GM12878 (cell line): ENCODE measurements around the gene ENDOG. TPM values are rescaled to one million over a fixed set of nuclear protein-coding genes. Genes with fewer than 3 reads are reported as not detected.

Source experiments
- ATAC-seq: fragments of 200-7000 bp; cut with Tn5 transposase; 3 replicates; pipeline ENCODE4 v1.9.1; 2020; ENCODE audit warnings: mild to moderate bottlenecking, moderate library complexity
- BruUV-seq: library from RNA; stranded (reverse); fragments of 400-500 nt; replicated peaks from 2 replicates; lab custom pipeline; 2021; lab: Mats Ljungman, UMichigan
- CTCF ChIA-PET: fragments of 300-600 bp; sonication (Branson Sonifier 250); formaldehyde crosslinking; extraction: SDS; loops from one replicate; lab custom pipeline; 2021; ENCODE audit warnings: inconsistent platforms; lab: Yijun Ruan, JAX
- POLR2A ChIA-PET: fragments of 350-600 bp; formaldehyde crosslinking; extraction: SDS; loops from one replicate; lab custom pipeline; 2021; ENCODE audit warnings: inconsistent platforms; lab: Charles Lee
- RAD21 ChIA-PET: fragments of 300-600 bp; sonication (Branson Sonifier 250); formaldehyde crosslinking; loops from one replicate; lab custom pipeline; 2023; ENCODE audit warnings: antibody characterized with exemption; ENCODE audit not compliant: unreplicated experiment; lab: Charles Lee
- SMC1A ChIA-PET: fragments of 300-600 bp; sonication (Branson Sonifier 250); formaldehyde crosslinking; loops from one replicate; lab custom pipeline; 2023; ENCODE audit not compliant: unreplicated experiment, uncharacterized antibody; lab: Charles Lee
- DNase-seq: peaks from one replicate; pipeline ENCODE4 v3.0.0-alpha.2; 2011; ENCODE audit warnings: low read depth, low spot score
- FAIRE-seq: peaks from 3 replicates; lab custom pipeline; 2011; peaks lifted over from hg19 to GRCh38; lab: Jason Lieb, UNC
- H2AFZ ChIP-seq: 2 replicates; pipeline ENCODE4 v1.6.0; 2011; ENCODE audit warnings: low read depth, low read length, control low read depth; ENCODE audit not compliant: control insufficient read depth
- H3K27ac ChIP-seq: 2 replicates; pipeline ENCODE4 v1.5.1; 2011; ENCODE audit warnings: control low read depth; ENCODE audit not compliant: control insufficient read depth, insufficient read depth
- H3K27me3 ChIP-seq, 2 experiments: replicated peaks in 1 of 2; 2 replicates each; pipeline versions ENCODE4 v1.6.0 to v1.6.1; 2011; ENCODE audit warnings: low read length in 1 of 2; ENCODE audit not compliant: control insufficient read depth in 2 of 2, insufficient read depth in 2 of 2
- H3K36me3 ChIP-seq, 2 experiments: 2 replicates each; pipeline ENCODE4 v1.5.1; 2011; ENCODE audit warnings: low read length in 1 of 2; ENCODE audit not compliant: control insufficient read depth in 2 of 2, insufficient read depth in 2 of 2
- H3K4me1 ChIP-seq: 2 replicates; pipeline ENCODE4 v1.6.1; 2011; ENCODE audit warnings: mild to moderate bottlenecking, low read length, moderate library complexity, mixed read lengths; ENCODE audit not compliant: control insufficient read depth, insufficient read depth
- H3K4me2 ChIP-seq: 2 replicates; pipeline ENCODE4 v1.6.0; 2011; ENCODE audit warnings: control low read depth; ENCODE audit not compliant: control insufficient read depth, insufficient read depth
- H3K4me3 ChIP-seq: fragments of 200-600 bp; sonication (generic); 2 replicates; pipeline ENCODE4 v1.5.1; 2016
- H3K79me2 ChIP-seq: 2 replicates; pipeline ENCODE4 v1.6.0; 2011; ENCODE audit warnings: low read length; ENCODE audit not compliant: control insufficient read depth, insufficient read depth
- H3K9ac ChIP-seq: 2 replicates; pipeline ENCODE4 v1.8.0; 2011; ENCODE audit warnings: low read length, control low read depth, mixed read lengths; ENCODE audit not compliant: control insufficient read depth, insufficient read depth
- H3K9me3 ChIP-seq: replicated peaks from 3 replicates; pipeline ENCODE4 v1.5.1; 2011; ENCODE audit warnings: mild to moderate bottlenecking, low read length; ENCODE audit not compliant: control insufficient read depth, insufficient read depth
- H4K20me1 ChIP-seq: 2 replicates; pipeline ENCODE4 v1.6.0; 2011; ENCODE audit not compliant: control insufficient read depth, insufficient read depth
- BACH1 ChIP-seq: fragments of 450-650 bp; IDR thresholded peaks from 2 replicates; pipeline ENCODE4 v1.6.1; 2017; ENCODE audit warnings: mild to moderate bottlenecking, borderline replicate concordance
- BRCA1 ChIP-seq: IDR thresholded peaks from 2 replicates; pipeline ENCODE4 v1.6.1; 2011; ENCODE audit warnings: low read depth, low read length, improper control_type of control experiment
- CBX5 ChIP-seq: sonication (generic); IDR thresholded peaks from 2 replicates; pipeline ENCODE4 v1.6.1; 2016; ENCODE audit warnings: low read depth, moderate library complexity, mild to moderate bottlenecking, inconsistent platforms
- CHD4 ChIP-seq: fragments of 200-600 bp; sonication (generic); IDR thresholded peaks from 2 replicates; pipeline ENCODE4 v1.6.1; 2016; ENCODE audit warnings: mild to moderate bottlenecking
- CUX1 ChIP-seq: IDR thresholded peaks from 2 replicates; pipeline ENCODE4 v1.6.1; 2012; ENCODE audit warnings: improper control_type of control experiment, low read depth, low read length; ENCODE audit not compliant: insufficient replicate concordance
- ELK1 ChIP-seq: IDR thresholded peaks from 2 replicates; pipeline ENCODE4 v1.6.1; 2012; ENCODE audit warnings: low read depth, low read length, improper control_type of control experiment
- HDAC6 ChIP-seq: fragments of 200-600 bp; sonication (generic); IDR thresholded peaks from one replicate; pipeline ENCODE4 v1.8.0; 2017; ENCODE audit warnings: antibody characterized with exemption; ENCODE audit not compliant: unreplicated experiment
- NFYA ChIP-seq: IDR thresholded peaks from 2 replicates; pipeline ENCODE4 v1.6.1; 2011; ENCODE audit warnings: low read depth, mild to moderate bottlenecking, low read length, improper control_type of control experiment, borderline replicate concordance
- POU2F2 ChIP-seq: IDR thresholded peaks from 3 replicates; pipeline ENCODE4 v1.6.1; 2011; ENCODE audit warnings: low read depth, mild to moderate bottlenecking, low read length, borderline replicate concordance
- SPI1 ChIP-seq: IDR thresholded peaks from 2 replicates; pipeline ENCODE4 v1.6.1; 2011; ENCODE audit warnings: low read depth, mild to moderate bottlenecking, low read length, moderate library complexity, borderline replicate concordance; ENCODE audit not compliant: insufficient read depth
- SREBF1 ChIP-seq: IDR thresholded peaks from 2 replicates; pipeline ENCODE4 v1.6.1; 2012; ENCODE audit warnings: mild to moderate bottlenecking, low read length
- ZBTB11 ChIP-seq: fragments of 450-650 bp; formaldehyde crosslinking; IDR thresholded peaks from 2 replicates; pipeline ENCODE4 v1.5.0; 2022; ENCODE audit warnings: mild to moderate bottlenecking, missing genetic modification characterization
- ZNF274 ChIP-seq: IDR thresholded peaks from one replicate; pipeline ENCODE4 v1.8.0; 2011; ENCODE audit not compliant: insufficient read length, insufficient read depth
- ZSCAN29 ChIP-seq: fragments of 450-650 bp; IDR thresholded peaks from 2 replicates; pipeline ENCODE4 v1.6.1; 2017; ENCODE audit warnings: mild to moderate bottlenecking, moderate library complexity
- whole genome bisulfite sequencing: methylation state at CpG from one replicate; pipeline ENCODE4 v1.1.6; 2016; ENCODE audit warnings: low lambda C conversion rate; ENCODE audit not compliant: insufficient replicate concordance, insufficient coverage; ENCODE audit errors: missing lambda C conversion rate; 5-methylcytosine and 5-hydroxymethylcytosine counted together
- in situ Hi-C: fragments of 300-500 bp; cut with MboI; formaldehyde crosslinking; loops from 9 replicates; pipeline ENCODE4 v1.14.3; 2018; ENCODE audit warnings: mixed read lengths
- intact Hi-C: fragments of 100-400 bp; cut with micrococcal nuclease; formaldehyde crosslinking; loops from one replicate; pipeline ENCODE4 v1.14.2; 2022; ENCODE audit not compliant: unreplicated experiment
- polyA plus RNA-seq, 11 experiments: library from polyadenylated mRNA; depleted of rRNA in 4 of 11; unstranded in 6 of 11; stranded (reverse) in 5 of 11; fragments of >200 nt; fragmentation: Nextera tagmentation in 4 of 11; fragmentation: Illumina TruSeq in 1 of 11; extraction: Ambion mirVana in 4 of 11; extraction: Trizol in 1 of 11; gene quantifications; 1 replicate in 1 of 11; 2 replicates in 10 of 11; pipeline versions ENCODE4 v1.2.1 to v1.2.3, GENCODE V29; 2011 to 2016; ENCODE audit warnings: inconsistent platforms in 2 of 11, missing spikeins in 2 of 11, low read depth in 1 of 11
- total RNA-seq, 4 experiments: library from RNA; depleted of rRNA in 3 of 4; stranded (reverse); fragments of >200 nt in 3 of 4; fragmentation: Illumina TruSeq in 1 of 4; extraction: Trizol in 1 of 4; gene quantifications; 2 replicates each; pipeline versions ENCODE4 v1.2.1 to v1.2.3, GENCODE V29; 2013 to 2021

The ENDOG gene
- total and polyA plus RNA-seq, 10 of the 15 experiments (the other 5 are each of a cell fraction or from before 2014, with no cell fraction given): 0.84 to 29.2 (median 9.0) TPM

GRCh38 chr9:128773049-128773448 is 45.3 kb upstream of the ENDOG start (continued):
- TF ChIP-seq BACH1: no peak
- TF ChIP-seq NFYA: no peak
- TF ChIP-seq ZNF274: no peak
- no peak for TF ChIP-seq BRCA1
- no peak for TF ChIP-seq ZBTB11
- TF ChIP-seq CHD4: no peak
- no peak for TF ChIP-seq SPI1
- TF ChIP-seq, all 136 proteins: peak for 0

- in situ Hi-C loops (no loop called here), intact Hi-C loops (loop anchor here (10.0 kb wide), 1 partner anchor 120 kb away; the partner anchor contains the start of gene DYNC2I2)
- BruUV-seq: no TSS peak
- FAIRE-seq (no peak), DNase-seq (no peak), ATAC-seq (no peak)
- no peak overlapping the region for H3K27ac ChIP-seq
- H3K9ac ChIP-seq: no peak overlapping the region
- 88% methylated on average over 1 of the region's 1 CpG for WGBS
- ChIA-PET POLR2A (interaction anchor here (0.7 kb wide), 1 partner anchor 105 kb away, joined by 3 read pairs; no protein-coding TSS in a partner anchor), SMC1A (no interaction called here), CTCF (no interaction called here), RAD21 (interaction anchor here (0.7 kb wide), 1 partner anchor 873 kb away, joined by 3 read pairs; no protein-coding TSS in a partner anchor)
- no peaks in the 10 kb centered on the region for H4K20me1 ChIP-seq
- no peak overlapping the region for H2AFZ ChIP-seq
- no peak for TF ChIP-seq CUX1
- TF ChIP-seq CBX5: no peak
- TF ChIP-seq POU2F2: no peak
- TF ChIP-seq SREBF1: no peak
- TF ChIP-seq HDAC6: no peak
- TF ChIP-seq ZSCAN29: no peak
- no peak for TF ChIP-seq ELK1
- H3K27me3 ChIP-seq: no peaks in the 10 kb centered on the region
- no peak overlapping the region for H3K4me3 ChIP-seq
- peaks cover 3% of the 10 kb centered on the region; the same call in 2 of the 3 replicates for H3K9me3 ChIP-seq
- no peaks in the 10 kb centered on the region for H3K36me3 ChIP-seq
- H3K4me1 ChIP-seq: no peaks in the 10 kb centered on the region
- peaks cover 4% of the 10 kb centered on the region for H3K79me2 ChIP-seq
- no peak overlapping the region for H3K4me2 ChIP-seq
Observed at GRCh38 chr9:128774804-128775203, 43.5 kb upstream of the ENDOG start.
